HepG2 (cell line): Measurements from ENCODE around the gene FANCG. TPM values are rescaled to one million over a fixed set of nuclear protein-coding genes. Genes with fewer than 3 reads are reported as not detected.

Experiments
- ATF2 ChIP-seq: sonication (generic); formaldehyde crosslinking; IDR thresholded peaks from 2 replicates; pipeline ENCODE4 v1.4.0; 2020; ENCODE audit warnings: missing genetic modification reagents
- KDM6A ChIP-seq: IDR thresholded peaks from 2 replicates; pipeline ENCODE4 v1.6.1; 2016; ENCODE audit warnings: low read depth
- MBNL3 ChIP-seq: fragments of 250-450 bp; sonication (Bioruptor Pico); conservative IDR thresholded peaks from 2 replicates; pipeline ENCODE4 v1.8.0; 2022; ENCODE audit warnings: mild to moderate bottlenecking, inconsistent platforms
- MYC ChIP-seq: sonication (generic); formaldehyde crosslinking; IDR thresholded peaks from 2 replicates; pipeline ENCODE4 v1.9.0; 2021; ENCODE audit warnings: missing genetic modification reagents, borderline replicate concordance
- NFYC ChIP-seq: IDR thresholded peaks from 2 replicates; pipeline ENCODE4 v1.6.1; 2016; ENCODE audit warnings: missing genetic modification reagents, missing compliant biosample characterization
- PAX8 ChIP-seq: sonication (generic); formaldehyde crosslinking; IDR thresholded peaks from 2 replicates; pipeline ENCODE4 v1.8.0; 2022; ENCODE audit warnings: mild to moderate bottlenecking, missing genetic modification reagents, borderline replicate concordance
- PITX1 ChIP-seq: sonication (generic); formaldehyde crosslinking; IDR thresholded peaks from 2 replicates; pipeline ENCODE4 v1.5.1; 2020; ENCODE audit warnings: mild to moderate bottlenecking, missing genetic modification reagents
- TFAP4 ChIP-seq: sonication (generic); IDR thresholded peaks from 2 replicates; pipeline ENCODE4 v1.6.1; 2016; ENCODE audit warnings: low read depth, borderline replicate concordance
- THAP7 ChIP-seq: sonication (generic); formaldehyde crosslinking; IDR thresholded peaks from 2 replicates; pipeline ENCODE4 v1.8.1; 2023; ENCODE audit warnings: mild to moderate bottlenecking, missing genetic modification reagents
- ZFP41 ChIP-seq: sonication (generic); formaldehyde crosslinking; IDR thresholded peaks from 2 replicates; pipeline ENCODE4 v1.4.0; 2020; ENCODE audit warnings: mild to moderate bottlenecking, missing genetic modification reagents, borderline replicate concordance
- ZNF12 ChIP-seq: sonication (generic); formaldehyde crosslinking; IDR thresholded peaks from 2 replicates; pipeline ENCODE4 v1.5.0; 2020; ENCODE audit warnings: missing genetic modification reagents
- ZNF780A ChIP-seq: sonication (generic); formaldehyde crosslinking; IDR thresholded peaks from 2 replicates; pipeline ENCODE4 v1.8.0; 2022; ENCODE audit warnings: mild to moderate bottlenecking, missing genetic modification reagents, moderate library complexity
- ZNF790 ChIP-seq: sonication (generic); formaldehyde crosslinking; IDR thresholded peaks from 2 replicates; pipeline ENCODE4 v1.8.0; 2022; ENCODE audit warnings: missing genetic modification reagents, mild to moderate bottlenecking, borderline replicate concordance
- ZNF891 ChIP-seq: sonication (generic); formaldehyde crosslinking; IDR thresholded peaks from 2 replicates; pipeline ENCODE4 v1.5.0; 2020; ENCODE audit warnings: mild to moderate bottlenecking, missing genetic modification reagents
- polyA plus RNA-seq, 8 experiments: library from polyadenylated mRNA; depleted of rRNA in 3 of 8; stranded (reverse) in 7 of 8; unstranded in 1 of 8; fragments of >200 nt; fragmentation: Illumina TruSeq in 4 of 8; extraction: Trizol in 4 of 8; gene quantifications; 2 replicates each; pipeline versions ENCODE4 v1.2.1 to v1.2.3, GENCODE V29; 2011 to 2016; ENCODE audit warnings: low read depth in 4 of 8, missing spikeins in 1 of 8, mixed read lengths in 1 of 8; ENCODE audit not compliant: insufficient read depth in 1 of 8
- total RNA-seq, 5 experiments: library from RNA; depleted of rRNA; stranded (reverse); fragments of >200 nt; fragmentation: Illumina TruSeq; extraction: Trizol; gene quantifications; 2 replicates each; pipeline ENCODE4 v1.2.3, GENCODE V29; 2016; ENCODE audit warnings: low read depth in 1 of 5
- TF ChIP-seq, protein P1 (sequence below): sonication (generic); formaldehyde crosslinking; IDR thresholded peaks from 2 replicates; pipeline ENCODE4 v1.9.0; 2022; ENCODE audit warnings: low read depth, missing genetic modification reagents
- TF ChIP-seq, protein P2 (sequence below): fragments of 450-650 bp; IDR thresholded peaks from 2 replicates; pipeline ENCODE4 v1.6.1; 2017
- TF ChIP-seq, protein P3 (sequence below): sonication (generic); formaldehyde crosslinking; IDR thresholded peaks from 2 replicates; pipeline ENCODE4 v1.4.0; 2020; ENCODE audit warnings: mild to moderate bottlenecking, missing genetic modification reagents

The FANCG gene
- total and polyA plus RNA-seq, 2 of the 13 experiments (the other 11 are each of a cell fraction or from before 2014, with no cell fraction given), result 14.4 to 45.1 TPM

DNA sequence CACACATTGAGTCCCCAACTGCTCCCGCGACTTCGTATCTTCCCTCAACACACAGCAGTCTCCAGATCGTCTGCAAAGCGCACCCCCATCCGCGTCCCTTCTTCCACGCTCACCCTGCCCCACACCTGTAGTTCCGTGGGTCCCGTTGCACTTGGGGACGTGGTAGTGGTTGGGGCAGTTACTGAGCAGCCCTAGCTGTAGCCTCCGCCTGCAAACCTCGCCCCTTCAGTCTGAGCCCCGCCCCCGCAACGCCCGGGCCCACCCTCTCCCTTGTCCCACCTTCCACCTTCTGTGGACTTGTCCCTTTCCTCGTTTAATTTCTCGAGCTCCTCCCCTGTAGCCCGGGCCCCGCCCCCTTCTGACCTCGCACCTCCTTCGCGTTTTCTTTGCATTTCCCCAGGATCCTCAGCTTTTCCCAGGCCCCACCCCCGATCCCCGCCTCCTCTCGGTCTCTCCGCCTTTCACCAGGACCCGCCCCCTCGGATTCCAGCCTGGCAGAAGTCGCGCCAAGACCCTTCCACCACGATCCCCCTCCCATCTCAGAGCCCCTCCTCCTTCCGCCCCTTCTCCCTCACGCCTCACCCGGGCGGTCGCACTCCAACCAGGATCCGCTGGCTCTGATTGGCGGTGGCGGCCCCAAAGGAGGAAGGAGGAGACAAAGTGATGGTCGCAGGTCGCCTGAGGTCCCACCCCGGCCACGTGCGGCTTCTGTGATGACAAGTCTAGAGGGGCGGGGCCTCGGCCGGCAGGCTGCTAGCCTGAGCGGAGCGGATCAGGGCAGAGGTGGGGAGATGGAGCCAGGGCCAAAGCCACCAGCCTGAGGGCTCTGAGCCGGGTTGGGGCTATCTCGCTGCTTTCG lies 36.2 kb upstream of the FANCG start, which contains the start of gene ATOSB (continued):
- TF ChIP-seq, protein P1, sequence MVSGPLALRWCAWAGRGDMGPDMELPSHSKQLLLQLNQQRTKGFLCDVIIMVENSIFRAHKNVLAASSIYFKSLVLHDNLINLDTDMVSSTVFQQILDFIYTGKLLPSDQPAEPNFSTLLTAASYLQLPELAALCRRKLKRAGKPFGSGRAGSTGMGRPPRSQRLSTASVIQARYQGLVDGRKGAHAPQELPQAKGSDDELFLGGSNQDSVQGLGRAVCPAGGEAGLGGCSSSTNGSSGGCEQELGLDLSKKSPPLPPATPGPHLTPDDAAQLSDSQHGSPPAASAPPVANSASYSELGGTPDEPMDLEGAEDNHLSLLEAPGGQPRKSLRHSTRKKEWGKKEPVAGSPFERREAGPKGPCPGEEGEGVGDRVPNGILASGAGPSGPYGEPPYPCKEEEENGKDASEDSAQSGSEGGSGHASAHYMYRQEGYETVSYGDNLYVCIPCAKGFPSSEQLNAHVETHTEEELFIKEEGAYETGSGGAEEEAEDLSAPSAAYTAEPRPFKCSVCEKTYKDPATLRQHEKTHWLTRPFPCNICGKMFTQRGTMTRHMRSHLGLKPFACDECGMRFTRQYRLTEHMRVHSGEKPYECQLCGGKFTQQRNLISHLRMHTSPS, result 0 out of 2 replicates have a peak, but pooled peaks have one; percentile 18
- TF ChIP-seq THAP7 (CRISPR knock-in tag) (0 out of 2 replicates have a peak, but pooled peaks have one; percentile 76), ZNF891 (CRISPR knock-in tag) (0 out of 2 replicates have a peak, but pooled peaks have one; percentile 11), PITX1 (CRISPR knock-in tag) (no peak; the same call in 1 of the 2 replicates), ATF2 (no peak), KDM6A (CRISPR knock-in tag) (no peak), ZNF780A (CRISPR knock-in tag) (no peak), ZNF790 (CRISPR knock-in tag) (peak; percentile 64; the same call in 1 of the 2 replicates), NFYC (peak; percentile 70), MBNL3 (CRISPR knock-in tag) (no peak), TFAP4 (no peak), PAX8 (CRISPR knock-in tag) (0 out of 2 replicates have a peak, but pooled peaks have one; percentile 9), ZNF12 (CRISPR knock-in tag) (no peak), ZFP41 (CRISPR knock-in tag) (no peak), MYC (CRISPR knock-in tag) (peak; percentile 46; the same call in 1 of the 2 replicates)
- TF ChIP-seq, protein P2, sequence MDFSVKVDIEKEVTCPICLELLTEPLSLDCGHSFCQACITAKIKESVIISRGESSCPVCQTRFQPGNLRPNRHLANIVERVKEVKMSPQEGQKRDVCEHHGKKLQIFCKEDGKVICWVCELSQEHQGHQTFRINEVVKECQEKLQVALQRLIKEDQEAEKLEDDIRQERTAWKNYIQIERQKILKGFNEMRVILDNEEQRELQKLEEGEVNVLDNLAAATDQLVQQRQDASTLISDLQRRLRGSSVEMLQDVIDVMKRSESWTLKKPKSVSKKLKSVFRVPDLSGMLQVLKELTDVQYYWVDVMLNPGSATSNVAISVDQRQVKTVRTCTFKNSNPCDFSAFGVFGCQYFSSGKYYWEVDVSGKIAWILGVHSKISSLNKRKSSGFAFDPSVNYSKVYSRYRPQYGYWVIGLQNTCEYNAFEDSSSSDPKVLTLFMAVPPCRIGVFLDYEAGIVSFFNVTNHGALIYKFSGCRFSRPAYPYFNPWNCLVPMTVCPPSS, result no peak
- TF ChIP-seq, protein P3, sequence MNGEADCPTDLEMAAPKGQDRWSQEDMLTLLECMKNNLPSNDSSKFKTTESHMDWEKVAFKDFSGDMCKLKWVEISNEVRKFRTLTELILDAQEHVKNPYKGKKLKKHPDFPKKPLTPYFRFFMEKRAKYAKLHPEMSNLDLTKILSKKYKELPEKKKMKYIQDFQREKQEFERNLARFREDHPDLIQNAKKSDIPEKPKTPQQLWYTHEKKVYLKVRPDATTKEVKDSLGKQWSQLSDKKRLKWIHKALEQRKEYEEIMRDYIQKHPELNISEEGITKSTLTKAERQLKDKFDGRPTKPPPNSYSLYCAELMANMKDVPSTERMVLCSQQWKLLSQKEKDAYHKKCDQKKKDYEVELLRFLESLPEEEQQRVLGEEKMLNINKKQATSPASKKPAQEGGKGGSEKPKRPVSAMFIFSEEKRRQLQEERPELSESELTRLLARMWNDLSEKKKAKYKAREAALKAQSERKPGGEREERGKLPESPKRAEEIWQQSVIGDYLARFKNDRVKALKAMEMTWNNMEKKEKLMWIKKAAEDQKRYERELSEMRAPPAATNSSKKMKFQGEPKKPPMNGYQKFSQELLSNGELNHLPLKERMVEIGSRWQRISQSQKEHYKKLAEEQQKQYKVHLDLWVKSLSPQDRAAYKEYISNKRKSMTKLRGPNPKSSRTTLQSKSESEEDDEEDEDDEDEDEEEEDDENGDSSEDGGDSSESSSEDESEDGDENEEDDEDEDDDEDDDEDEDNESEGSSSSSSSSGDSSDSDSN (CRISPR knock-in tag), result no peak
